ENCODE measurements around the gene LIX1L.
"Not testable (repeated sequence)": the region's sequence is repeated elsewhere in the genome, so short reads cannot be mapped to it uniquely, and the experiment has no call there.

Gene LIX1L

DNA sequence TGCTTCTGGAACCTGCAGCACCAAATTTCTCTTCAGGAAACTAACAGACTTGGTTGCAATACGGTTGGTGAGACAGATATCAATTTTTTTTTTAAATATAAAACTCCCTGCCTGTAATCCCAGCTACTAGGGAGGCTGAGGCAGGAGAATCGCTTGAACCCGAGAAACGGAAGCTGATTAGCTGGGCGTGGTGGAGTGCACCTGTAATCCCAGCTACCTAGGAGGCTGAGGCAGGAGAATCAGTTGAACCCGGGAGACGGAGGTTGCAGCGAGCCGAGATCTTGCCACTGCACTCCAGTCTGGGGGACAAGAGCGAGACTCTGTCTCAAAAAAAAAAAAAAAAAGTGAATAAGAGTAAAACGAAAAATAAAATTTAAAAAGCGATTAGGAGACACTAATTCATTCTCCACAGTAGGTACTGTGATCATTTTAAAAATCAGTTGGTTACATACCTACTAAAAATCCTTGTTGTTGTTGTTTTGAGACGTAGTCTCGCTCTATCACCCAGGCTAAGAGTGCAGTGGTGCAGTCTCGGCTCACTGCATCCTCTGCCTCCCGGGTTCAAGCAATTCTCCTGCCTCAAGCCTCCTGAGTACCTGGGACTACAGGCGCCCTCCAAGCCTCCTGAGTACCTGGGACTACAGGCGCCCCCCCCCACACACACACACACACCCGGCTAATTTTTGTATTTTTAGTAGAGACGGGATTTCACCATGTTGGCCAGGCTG, 29.7 kb downstream of the LIX1L start:
- peak; percentile 26 for DNase-seq

- DNase-seq = peak; percentile 99
These were observed 30.5 kb downstream of the LIX1L start, which contains the start of gene RBM8A for GRCh38 chr1:145927063-145927886. RBM8A (minus strand) TSS chr1:145927484; CDS start chr1:145927426, 58 bp downstream.

DNA sequence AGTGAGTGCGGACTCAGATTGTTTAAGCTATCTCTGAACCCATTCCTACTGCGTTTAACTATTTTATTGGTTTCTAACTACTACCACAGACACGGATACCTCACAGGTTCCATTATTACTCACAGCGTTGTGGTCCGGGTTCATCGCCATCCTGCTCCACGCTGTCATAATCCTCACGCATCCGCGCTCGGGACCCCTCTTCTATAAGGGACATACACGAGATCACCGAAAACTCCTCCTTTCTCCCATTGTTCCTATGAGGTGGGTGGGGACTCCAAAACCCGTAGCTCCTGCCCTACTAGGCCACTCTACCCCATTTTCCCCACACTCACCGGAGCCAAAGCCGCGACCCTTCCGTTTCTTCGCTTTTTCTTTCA, 31.1 kb downstream of the LIX1L start:
- no peak for DNase-seq

GRCh38 chr1:145922266-145922665, 35.6 kb downstream of the LIX1L start:
- no peak for DNase-seq

DNA sequence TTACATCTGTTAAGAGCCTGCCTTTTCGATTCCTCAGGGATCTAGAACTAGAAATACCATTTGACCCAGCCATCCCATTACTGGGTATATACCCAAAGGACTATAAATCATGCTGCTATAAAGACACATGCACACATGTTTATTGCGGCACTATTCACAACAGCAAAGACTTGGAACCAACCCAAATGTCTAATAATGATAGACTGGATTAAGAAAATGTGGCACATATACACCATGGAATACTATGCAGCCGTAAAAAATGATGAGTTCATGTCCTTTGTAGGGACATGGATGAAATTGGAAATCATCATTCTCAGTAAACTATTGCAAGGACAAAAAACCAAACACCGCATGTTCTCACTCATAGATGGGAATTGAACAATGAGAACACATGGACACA, 37.5 kb downstream of the LIX1L start:
- DNase-seq = not testable (repeated sequence)

DNA sequence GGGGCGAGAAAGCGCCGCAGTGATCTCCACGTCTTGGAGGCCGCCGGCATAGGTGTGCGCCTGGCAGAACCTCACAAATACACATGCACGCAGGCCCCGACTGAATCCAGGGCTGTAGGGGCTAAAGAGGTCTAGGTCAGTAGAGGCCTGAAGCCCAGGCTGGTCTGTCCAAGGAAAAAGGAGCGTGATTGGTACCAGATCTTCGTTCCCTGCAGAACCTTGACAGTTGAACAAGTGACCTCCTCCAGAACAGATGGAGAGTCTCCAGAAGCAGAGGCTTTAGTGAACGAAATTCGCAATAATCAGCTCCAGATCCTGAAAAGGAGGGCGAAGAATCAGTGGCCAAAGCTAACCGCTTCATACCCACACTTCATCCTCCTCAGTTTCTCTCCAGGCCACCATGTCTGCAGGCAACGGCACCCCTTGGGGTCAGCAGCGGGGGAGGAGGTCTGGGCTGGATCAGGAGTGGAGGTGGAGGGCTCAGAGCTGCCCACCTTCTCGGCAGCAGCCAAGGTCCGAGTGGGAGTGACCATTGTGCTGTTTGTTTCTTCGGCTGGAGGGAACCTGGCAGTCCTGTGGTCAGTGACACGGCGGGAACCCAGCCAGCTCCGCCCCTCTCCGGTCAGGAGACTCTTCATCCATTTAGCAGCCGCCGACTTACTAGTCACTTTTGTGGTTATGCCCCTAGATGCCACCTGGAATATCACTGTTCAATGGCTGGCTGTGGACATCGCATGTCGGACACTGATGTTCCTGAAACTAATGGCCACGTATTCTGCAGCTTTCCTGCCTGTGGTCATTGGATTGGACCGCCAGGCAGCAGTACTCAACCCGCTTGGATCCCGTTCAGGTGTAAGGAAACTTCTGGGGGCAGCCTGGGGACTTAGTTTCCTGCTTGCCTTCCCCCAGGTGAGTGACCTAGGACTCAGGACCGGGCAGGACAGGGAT, 38.6 kb downstream of the LIX1L start:
- DNase-seq = peak; percentile 69

DNA sequence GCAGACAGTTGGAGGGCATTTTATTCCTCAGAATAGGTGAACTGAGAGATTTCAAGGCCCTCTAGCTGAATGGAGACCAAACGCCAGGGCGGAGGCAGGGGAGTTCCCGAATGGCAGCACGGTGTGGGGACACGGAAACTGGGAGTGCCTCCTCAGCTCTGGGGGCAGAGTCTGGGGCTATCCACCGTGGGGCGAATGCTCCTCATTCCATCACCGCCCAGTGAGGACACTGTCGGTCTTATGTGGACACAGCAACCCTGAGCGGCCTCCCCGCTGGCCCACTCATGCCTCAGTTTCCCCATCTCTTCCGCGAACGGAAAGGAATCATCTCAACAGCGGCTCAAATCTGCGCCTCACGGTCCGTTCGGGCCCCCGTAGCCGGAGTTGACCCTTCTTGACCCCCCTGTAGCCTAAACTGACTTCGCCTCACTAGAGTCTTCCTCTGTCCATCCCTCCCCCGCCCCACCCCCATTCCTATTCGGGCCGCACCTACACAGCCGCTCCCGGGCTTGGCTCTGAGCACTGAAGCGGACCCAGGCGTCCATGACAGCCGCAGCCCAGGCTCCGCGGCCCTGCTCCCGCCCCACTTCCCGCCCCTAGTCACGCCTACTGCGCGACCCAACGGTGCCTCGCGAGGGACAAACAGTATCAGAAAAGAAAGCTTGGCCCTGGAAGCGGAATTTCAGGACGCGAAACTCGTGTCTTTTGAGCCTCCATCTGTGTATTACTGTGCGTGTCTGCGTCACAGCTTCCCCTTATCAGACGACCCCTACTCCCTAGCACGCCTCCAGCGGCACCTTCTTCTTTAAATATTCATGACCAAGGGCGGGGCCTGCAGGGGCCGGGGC, 39.4 kb downstream of the LIX1L start, which contains the start of gene PEX11B:
Gene PEX11B (minus strand): TSS at position 574 of the 848 bp plus-strand sequence. CDS start 29 bp downstream, at position 545.
- DNase-seq = peak; percentile 90

GRCh38 chr1:145917595-145917994, 40.2 kb downstream of the LIX1L start:
- DNase-seq = no peak

GRCh38 chr1:145916745-145917144, 41.1 kb downstream of the LIX1L start:
- DNase-seq = no peak

DNA sequence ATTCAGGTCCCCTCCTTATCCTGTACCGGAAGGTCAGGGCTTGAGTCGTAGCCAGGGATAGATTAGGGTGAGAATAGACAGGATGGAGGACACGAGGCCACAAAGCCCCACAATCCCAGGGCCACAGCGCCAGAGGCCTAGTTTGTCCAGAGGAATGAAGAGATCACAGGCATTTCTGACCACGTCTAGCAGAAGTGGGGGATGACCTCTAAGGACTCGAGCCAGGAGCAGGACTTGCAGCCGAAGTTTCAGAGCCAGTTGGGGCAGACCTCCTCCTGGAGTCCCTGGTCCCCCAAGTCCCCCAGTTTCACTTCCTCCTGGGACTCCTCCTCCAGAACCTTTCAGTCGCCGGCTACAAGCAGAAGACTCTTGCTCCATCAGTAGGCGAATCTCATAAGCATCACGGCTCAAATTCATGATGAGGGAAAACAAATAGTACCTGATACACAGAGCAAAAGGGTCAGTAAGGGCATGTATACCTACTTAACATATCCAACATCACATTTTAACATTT, 45.6 kb downstream of the LIX1L start:
- no peak for DNase-seq

GRCh38 chr1:145908653-145909052, 49.2 kb downstream of the LIX1L start:
- no peak for DNase-seq

DNA sequence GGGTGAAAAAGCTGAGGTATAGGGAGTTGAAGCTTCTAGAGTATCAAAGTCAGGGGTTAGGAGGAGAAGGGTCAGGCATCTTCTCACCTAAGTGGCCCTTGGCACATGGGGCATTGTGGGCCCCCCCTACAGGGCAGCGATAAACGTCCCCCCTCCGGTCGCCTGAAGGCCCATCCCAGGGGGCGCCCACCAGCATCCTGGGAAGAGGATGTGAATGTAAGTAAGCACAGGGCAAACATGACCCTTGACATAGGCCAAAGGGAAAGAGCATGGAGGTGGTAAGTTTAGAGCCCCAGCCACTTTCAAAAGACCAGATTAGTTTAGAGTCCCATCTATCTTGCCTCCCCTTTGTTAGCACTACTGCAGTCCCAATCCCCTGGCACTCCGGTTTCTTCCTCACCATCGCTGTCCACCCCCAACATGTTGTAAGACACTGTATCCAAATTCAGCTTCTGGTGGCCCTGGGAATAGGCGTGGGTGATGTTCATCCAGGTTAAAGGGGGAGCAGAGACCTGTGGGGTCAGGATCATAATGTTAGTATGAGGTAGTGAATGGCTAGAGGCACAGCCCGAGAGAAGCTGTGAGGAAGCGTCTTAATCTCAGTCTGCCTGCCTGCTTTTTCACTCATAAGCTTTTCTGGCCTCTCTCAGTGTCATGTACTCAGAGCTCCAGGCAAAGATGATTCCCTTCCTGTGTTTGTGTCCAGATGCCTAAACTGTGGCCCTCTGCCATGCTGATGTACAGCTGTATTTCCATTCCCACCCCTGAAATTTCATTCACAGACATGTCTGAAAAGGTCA, 50.7 kb downstream of the LIX1L start:
- DNase-seq = no peak

DNA sequence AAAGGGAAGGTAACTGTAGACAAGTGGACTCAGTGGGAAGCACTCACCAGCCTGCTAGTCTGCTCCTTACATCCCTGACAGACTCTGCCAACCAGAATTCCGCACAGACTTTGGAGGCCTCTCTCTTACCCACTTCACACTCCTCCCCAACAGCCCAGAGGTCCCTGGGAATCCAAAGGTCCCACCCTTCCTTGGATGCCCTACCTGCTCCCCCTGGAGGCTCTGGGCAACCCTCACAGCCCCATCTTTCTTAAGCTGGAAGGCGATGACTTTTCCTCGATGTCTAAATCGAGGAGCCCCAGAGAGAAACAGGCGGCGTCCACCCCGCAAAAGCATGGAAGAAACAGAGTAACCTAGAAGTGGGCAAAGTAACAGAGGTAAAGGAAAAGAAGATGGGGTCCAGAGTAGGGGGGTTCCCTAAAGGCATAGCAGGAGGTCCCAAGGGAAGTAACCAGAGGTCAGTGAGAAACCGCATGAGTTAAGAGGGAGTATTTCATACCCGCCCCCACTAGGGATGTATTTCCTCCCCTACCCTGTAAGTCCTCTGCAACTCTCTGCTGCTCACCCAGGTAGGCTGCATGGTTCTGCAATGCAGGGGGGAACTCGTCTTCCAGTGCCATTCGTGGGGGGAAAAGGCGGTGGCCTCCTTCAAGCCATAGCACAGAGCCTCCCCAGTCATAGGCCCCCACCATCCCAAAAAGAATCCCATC, 56.4 kb downstream of the LIX1L start:
- DNase-seq = no peak

DNA sequence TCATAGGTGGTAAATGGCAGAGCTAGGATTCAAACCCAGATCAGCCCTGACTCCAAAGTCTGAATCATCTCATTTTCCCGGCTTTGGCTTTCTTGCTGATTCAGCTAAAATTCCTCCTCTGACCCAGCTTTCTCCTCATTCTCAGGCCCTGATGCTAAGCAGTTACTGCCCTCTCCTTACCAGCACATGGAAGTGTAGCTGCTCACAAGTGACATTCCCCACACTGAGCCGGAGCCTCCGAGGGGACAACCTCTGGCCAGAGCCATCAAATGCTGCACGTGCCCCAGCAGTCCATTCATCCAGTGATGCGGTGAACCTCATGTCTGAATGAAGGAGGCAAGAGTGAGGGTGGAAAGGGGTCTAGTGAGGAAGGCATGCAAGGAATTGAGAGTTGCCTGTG, 59.1 kb downstream of the LIX1L start:
- DNase-seq = no peak

GRCh38 chr1:145897969-145898368, 59.8 kb downstream of the LIX1L start:
- DNase-seq = no peak

DNA sequence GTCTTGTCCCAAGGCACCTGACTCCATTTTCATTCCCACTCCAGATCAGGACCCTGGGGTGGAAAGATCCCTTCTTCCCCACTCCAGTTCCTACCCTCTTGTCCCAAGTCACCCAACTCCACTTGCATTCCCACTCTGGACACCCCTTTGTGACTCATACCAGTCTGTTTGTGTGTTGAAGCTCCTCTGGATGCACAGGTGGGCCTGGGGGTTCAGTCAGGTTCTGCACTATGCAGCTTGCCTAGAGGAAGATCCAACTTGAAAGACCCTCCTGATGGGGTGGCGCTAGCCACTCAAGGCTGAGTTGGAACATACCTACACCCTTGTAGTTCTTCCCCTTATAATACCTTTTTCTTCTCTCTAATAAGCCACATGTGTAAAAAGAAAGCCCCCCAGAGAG, 62.3 kb downstream of the LIX1L start:
- no peak for DNase-seq

GRCh38 chr1:145893306-145894055, 64.3 kb downstream of the LIX1L start:
- DNase-seq = no peak

DNA sequence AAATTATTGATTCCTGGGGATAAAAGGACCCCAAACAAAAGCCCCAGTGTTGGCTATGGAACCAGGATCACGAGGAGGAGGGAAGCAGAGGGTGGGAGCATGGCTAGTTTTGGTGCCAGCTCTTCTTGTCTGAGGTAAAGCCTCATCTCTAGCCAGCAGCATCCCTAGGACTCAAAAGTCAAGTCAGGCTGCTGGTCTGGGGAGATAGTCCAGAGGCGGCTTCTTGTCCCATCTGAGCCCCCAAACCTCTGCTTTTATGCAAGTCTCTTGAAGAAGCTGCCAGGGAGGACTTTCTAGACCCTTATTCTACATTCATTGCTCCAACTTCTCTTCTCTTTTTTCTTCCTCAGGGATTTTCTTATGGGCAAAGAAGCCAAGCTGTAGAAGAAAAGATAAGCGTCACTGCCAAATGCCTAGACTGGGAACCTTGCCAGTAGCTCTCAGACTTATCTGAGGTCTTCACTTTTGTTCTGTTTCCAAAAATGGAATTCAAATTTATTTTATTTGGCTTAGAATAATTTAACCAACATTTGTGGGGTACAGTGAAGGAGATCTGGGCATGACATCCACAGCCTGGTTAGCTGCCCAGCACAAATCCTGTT, 65.2 kb downstream of the LIX1L start:
- no peak for DNase-seq

All from NCI-H146 (cell line).